HUES64 (cell line): ENCODE data around the gene NSF.

Source experiments
- H3K27ac ChIP-seq: 2 replicates; pipeline ENCODE4 v1.7.0; 2013; ENCODE audit warnings: low read depth, low read length, inconsistent platforms
- H3K27me3 ChIP-seq: 2 replicates; pipeline ENCODE4 v1.6.1; 2013; ENCODE audit warnings: mild to moderate bottlenecking, low read length; ENCODE audit not compliant: insufficient read depth
- H3K36me3 ChIP-seq: 2 replicates; pipeline ENCODE4 v1.6.1; 2013; ENCODE audit warnings: mild to moderate bottlenecking, low read length; ENCODE audit not compliant: insufficient read depth
- H3K4me1 ChIP-seq: 2 replicates; pipeline ENCODE4 v1.6.1; 2013; ENCODE audit warnings: mild to moderate bottlenecking, low read length, moderate library complexity; ENCODE audit not compliant: insufficient read depth
- H3K4me3 ChIP-seq: 2 replicates; pipeline ENCODE4 v1.5.1; 2013; ENCODE audit warnings: mild to moderate bottlenecking, low read length, moderate library complexity
- H3K9ac ChIP-seq: 2 replicates; pipeline ENCODE4 v1.6.1; 2013; ENCODE audit warnings: mild to moderate bottlenecking, low read depth, low read length
- H3K9me3 ChIP-seq: 2 replicates; pipeline ENCODE4 v1.6.1; 2013; ENCODE audit warnings: low read depth, low read length; ENCODE audit not compliant: insufficient read depth
- WGBS: fragments of 150-250, 120-280 bp; methylation state at CpG from one replicate; pipeline ENCODE4 v1.1.7; 2013; ENCODE audit warnings: missing lambda C conversion rate; 5-methylcytosine and 5-hydroxymethylcytosine counted together

NSF gene

DNA sequence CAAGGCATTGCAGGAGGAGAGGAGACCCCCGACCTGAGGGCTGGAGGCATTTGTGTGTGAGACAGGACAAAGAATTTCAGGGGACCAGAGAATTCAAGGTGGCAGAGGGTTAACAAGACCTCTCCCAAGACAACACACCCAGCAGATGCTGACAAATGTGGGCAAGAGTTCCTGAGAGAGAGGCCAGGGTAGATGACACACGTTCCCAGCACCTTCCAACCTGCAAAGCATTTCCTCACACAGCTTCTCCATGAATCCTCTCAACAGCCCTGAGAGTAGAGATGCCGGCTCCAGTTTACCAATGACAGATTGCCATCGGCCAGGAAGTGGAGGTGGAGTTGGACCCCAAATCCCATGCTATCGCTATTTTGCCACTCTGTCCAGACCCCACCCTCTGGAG lies 203.1 kb downstream of the NSF start:
- H3K9ac ChIP-seq: no peak overlapping the region
- no peaks in the 10 kb centered on the region for H3K4me1 ChIP-seq
- H3K27me3 ChIP-seq: peaks cover 17% of the 10 kb centered on the region
- H3K9me3 ChIP-seq: no peaks in the 10 kb centered on the region
- no peak overlapping the region for H3K4me3 ChIP-seq
- no peak overlapping the region for H3K27ac ChIP-seq
- 86% methylated on average over 5 of the region's 5 CpGs for WGBS
- H3K36me3 ChIP-seq: no peaks in the 10 kb centered on the region

DNA sequence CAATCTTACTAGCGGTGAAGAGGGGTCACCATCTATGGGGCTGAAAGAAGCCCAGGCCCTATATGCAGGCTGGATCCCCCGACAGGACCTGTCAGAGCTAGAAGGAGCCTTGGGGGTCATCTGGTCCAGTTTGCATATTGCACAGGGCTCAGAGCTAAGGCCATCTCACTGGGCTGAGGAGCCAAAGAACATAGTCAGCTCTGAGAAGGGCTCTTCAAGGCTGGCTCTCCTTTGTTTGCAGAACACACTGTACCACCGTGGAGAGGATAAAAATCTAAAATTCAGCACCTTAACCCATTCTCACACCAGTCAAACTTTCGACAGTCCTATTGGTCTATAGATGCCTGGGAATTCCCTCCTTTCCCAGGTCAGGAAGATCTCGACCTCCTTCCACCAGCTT lies 203.8 kb downstream of the NSF start:
- Histone ChIP-seq H3K27me3 (peaks cover 11% of the 10 kb centered on the region), H3K27ac (no peak overlapping the region), H3K36me3 (no peaks in the 10 kb centered on the region), H3K4me1 (no peaks in the 10 kb centered on the region), H3K9ac (no peak overlapping the region), H3K4me3 (no peak overlapping the region), H3K9me3 (no peaks in the 10 kb centered on the region)
- 90% methylated on average over 5 of the region's 5 CpGs for WGBS

DNA sequence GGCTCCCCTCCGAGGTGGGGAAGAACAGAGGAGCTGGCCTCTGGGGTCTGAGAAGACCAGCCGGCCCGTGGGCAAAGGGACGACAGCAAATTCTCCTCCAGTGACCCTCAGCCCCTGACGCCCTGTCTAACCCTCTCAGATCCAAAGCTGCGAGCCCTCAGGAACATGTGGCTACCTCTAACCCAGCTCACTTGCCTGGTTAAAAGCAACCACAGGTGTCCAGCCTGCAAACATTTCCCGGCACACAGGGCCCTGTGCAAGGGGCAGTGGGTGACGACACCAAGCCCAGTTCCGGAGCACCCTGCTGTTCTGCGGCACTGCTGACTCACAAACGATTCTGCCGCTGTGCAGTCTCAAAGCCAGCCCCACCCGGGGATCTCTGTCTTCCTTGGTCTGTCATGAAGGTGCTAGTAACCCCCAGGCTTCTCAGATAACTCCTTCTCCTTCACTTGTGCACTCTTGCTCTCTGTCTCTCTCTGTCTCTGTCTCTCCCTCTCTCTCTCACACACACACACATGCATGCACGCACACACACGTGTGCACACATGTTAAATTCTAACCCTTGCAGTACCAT lies 205.0 kb downstream of the NSF start:
- H3K4me1 ChIP-seq: no peaks in the 10 kb centered on the region
- no peak overlapping the region for H3K4me3 ChIP-seq
- peaks cover 4% of the 10 kb centered on the region; the same call in 1 of the 2 replicates for H3K27me3 ChIP-seq
- no peaks in the 10 kb centered on the region for H3K9me3 ChIP-seq
- 90% methylated on average over 15 of the region's 15 CpGs for WGBS
- no peak overlapping the region for H3K27ac ChIP-seq
- no peak overlapping the region for H3K9ac ChIP-seq
- no peaks in the 10 kb centered on the region for H3K36me3 ChIP-seq

DNA sequence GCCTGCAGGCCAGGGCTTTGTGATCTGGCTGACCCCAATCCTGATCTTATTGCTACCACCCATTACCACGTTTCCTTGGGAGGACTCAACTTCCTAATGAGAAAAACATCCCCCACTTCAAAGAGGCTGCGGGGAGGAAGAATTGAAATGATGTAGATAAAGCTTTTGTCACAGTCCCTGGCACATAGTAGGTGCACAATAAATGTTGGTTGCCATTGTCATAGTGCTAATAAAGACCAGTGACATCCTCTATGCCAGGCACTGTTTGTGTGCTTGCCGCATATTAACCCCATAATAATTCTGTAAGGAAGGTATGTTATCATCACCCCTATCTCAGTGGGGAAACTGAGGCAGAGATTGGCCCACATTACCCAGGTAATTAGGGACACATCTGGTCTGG lies 205.6 kb downstream of the NSF start:
- H3K9me3 ChIP-seq: no peaks in the 10 kb centered on the region
- no peak overlapping the region for H3K27ac ChIP-seq
- no peak overlapping the region for H3K9ac ChIP-seq
- WGBS: 91% methylated on average over 3 of the region's 3 CpGs
- no peaks in the 10 kb centered on the region for H3K4me1 ChIP-seq
- peaks cover 4% of the 10 kb centered on the region; the same call in 1 of the 2 replicates for H3K27me3 ChIP-seq
- no peak overlapping the region for H3K4me3 ChIP-seq
- no peaks in the 10 kb centered on the region for H3K36me3 ChIP-seq

DNA sequence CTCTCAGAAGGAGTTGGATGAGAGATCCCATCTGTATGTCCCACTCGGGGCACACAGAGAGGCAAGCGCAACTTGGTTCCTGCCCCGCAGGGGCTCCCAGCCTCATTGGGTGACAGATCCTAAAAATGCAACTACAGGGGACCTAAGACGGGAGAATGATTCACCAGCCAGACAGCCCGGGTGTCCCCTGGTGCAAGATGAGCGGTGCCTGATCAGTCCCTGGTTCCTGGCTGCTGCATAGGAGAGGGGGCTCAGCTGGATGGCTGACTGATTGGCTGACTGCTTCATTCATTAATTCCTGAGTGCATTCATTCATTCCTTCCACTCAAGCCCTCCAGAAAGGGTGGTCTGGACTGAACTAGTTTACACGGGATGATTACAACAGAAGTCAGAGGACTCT lies 206.1 kb downstream of the NSF start:
- H3K4me1 ChIP-seq: no peaks in the 10 kb centered on the region
- WGBS: 92% methylated on average over 7 of the region's 7 CpGs
- peaks cover 2% of the 10 kb centered on the region; the same call in 1 of the 2 replicates for H3K27me3 ChIP-seq
- H3K9ac ChIP-seq: no peak overlapping the region
- no peaks in the 10 kb centered on the region for H3K9me3 ChIP-seq
- H3K36me3 ChIP-seq: no peaks in the 10 kb centered on the region
- H3K4me3 ChIP-seq: no peak overlapping the region
- H3K27ac ChIP-seq: no peak overlapping the region

DNA sequence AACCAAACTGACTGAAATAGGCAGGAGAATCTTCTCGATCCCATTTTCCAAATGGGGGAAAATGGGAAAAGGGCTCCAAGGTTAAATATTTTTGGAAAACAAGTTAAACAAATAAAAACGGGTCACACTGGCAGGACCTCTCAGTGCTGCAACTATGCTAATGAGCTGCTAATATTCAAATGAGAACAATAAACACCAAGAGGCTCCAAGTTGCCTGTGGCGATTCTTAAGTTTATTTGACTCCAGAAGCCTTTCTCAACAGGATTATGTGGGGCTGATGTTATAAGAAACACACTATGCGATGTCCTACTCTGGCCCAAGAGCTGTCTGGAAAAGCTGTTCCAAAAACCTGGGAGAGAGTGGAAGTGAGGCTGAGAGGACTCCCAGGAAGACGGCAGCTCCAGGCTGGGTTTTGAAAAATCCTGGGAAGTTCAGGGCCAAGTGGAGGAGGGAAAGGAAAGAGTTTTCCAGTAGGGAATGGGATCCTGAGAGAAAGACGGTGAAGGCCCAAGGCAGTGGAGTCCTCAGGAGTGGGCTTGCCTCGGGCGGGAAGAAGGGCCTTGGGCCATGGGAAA lies 206.6 kb downstream of the NSF start:
- no peaks in the 10 kb centered on the region for H3K4me1 ChIP-seq
- no peak overlapping the region for H3K27ac ChIP-seq
- no peak overlapping the region for H3K4me3 ChIP-seq
- H3K36me3 ChIP-seq: no peaks in the 10 kb centered on the region
- H3K27me3 ChIP-seq: no peaks in the 10 kb centered on the region; the same call in 1 of the 2 replicates
- 87% methylated on average over 8 of the region's 8 CpGs for WGBS
- no peaks in the 10 kb centered on the region for H3K9me3 ChIP-seq
- H3K9ac ChIP-seq: no peak overlapping the region

DNA sequence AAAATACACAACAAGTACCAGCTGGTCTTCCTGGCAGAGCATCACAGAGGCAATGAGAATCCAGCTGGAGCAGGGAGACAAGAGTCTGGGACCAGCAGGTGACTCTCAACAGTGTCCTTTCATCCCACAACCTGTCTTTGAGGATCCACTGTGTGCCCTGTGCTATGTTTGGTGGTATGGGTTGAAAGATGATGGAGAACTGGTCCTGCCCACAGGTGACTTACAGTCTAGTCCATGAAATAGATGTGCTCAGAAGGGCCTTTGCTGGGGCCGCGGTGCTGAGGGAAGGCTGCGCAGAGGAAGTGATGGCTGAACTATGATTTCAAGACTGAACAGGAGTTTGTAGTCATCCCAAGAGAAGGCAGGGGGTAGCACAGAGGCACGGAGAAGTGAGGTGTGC lies 210.1 kb downstream of the NSF start:
- Histone ChIP-seq H3K9ac (no peak overlapping the region), H3K36me3 (no peaks in the 10 kb centered on the region), H3K27me3 (no peaks in the 10 kb centered on the region), H3K9me3 (no peaks in the 10 kb centered on the region), H3K27ac (no peak overlapping the region), H3K4me1 (no peaks in the 10 kb centered on the region), H3K4me3 (no peak overlapping the region)
- WGBS: 97% methylated on average over 4 of the region's 4 CpGs

DNA sequence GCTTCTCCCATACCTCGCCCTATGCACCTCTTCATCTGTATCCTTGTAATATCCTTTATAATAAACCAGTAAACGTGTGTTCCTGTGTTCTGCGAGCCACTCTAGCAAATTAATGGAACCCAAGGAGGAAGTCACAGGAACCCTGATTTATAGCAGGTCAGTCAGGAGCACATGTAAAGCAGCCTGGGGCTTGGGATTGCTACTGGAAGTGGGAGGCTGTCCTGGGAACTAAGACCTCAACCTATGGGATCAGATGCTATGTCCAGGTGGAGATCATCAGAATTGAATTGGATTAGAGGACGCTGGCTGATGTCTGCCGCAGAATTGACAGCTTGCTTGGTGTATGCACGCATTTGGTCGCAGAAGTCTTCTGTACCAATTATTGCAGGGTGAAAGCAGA lies 212.3 kb downstream of the NSF start:
- no peaks in the 10 kb centered on the region for H3K4me1 ChIP-seq
- WGBS: 81% methylated on average over 7 of the region's 7 CpGs
- no peak overlapping the region for H3K27ac ChIP-seq

DNA sequence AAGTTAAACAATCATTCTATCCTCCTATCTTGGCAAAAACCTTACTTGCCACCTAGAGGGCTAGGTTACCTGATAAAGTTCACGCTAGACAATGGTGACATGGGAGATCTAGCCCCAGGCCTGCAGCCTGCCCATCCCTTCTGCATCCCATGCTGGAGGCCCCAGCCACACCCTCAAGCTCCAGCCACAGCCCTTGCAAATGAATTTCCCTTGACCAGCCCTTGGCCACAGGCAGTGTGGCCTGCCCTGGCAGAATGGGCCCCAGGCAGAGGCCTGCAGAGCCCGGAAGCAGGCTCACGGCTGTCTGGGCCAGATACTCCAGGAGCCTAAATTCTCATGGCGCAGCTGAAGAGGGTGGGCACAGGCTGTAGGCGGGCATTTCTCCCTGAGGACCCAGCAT lies 213.1 kb downstream of the NSF start:
- WGBS: 96% methylated on average over 5 of the region's 5 CpGs
- no peaks in the 10 kb centered on the region for H3K4me1 ChIP-seq

More for the DNA sequence above, 212.3 kb downstream of the NSF start:
- Histone ChIP-seq H3K9ac (no peak overlapping the region), H3K27me3 (no peaks in the 10 kb centered on the region), H3K36me3 (no peaks in the 10 kb centered on the region), H3K9me3 (no peaks in the 10 kb centered on the region), H3K4me3 (no peak overlapping the region)

DNA sequence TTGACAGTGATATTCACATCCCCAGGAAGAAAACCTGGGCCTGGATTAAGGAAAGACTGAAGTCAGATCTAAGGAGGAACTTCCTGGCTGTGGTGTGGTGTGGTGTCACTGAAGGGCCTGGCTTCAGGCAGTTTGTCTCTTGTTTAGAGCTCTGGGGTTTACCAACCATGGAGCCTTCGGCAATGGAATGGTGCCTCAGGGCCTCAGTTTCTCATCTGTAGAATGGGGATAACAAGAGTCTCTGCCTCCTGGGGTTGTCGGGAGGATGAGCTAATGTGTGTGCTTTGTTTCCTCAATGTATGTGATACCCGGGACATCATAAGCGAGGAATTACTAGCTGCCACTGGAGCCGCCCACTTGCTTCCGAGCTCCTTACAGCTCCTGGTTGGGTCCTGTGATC lies 215.3 kb downstream of the NSF start:
- WGBS: 89% methylated on average over 6 of the region's 6 CpGs
- Histone ChIP-seq H3K4me1 (0 out of 2 replicates have a peak, but pooled peaks cover 4% of the 10 kb centered on the region), H3K27me3 (no peaks in the 10 kb centered on the region), H3K36me3 (no peaks in the 10 kb centered on the region), H3K4me3 (no peak overlapping the region), H3K9me3 (no peaks in the 10 kb centered on the region), H3K27ac (no peak overlapping the region), H3K9ac (no peak overlapping the region)

More for the DNA sequence above, 213.1 kb downstream of the NSF start:
- Histone ChIP-seq H3K9ac (no peak overlapping the region), H3K36me3 (no peaks in the 10 kb centered on the region), H3K9me3 (no peaks in the 10 kb centered on the region), H3K27ac (no peak overlapping the region), H3K27me3 (no peaks in the 10 kb centered on the region), H3K4me3 (no peak overlapping the region)
